GM18868 (cell line): Measurements from ENCODE around the gene ZC3H13.

Source experiments
- ATAC-seq: cut with Tn5 transposase; IDR thresholded peaks from one replicate; pipeline ENCODE4 v1.9.1; 2021; ENCODE audit warnings: mild to moderate bottlenecking, moderate library complexity; ENCODE audit not compliant: unreplicated experiment

The ZC3H13 gene

GRCh38 chr13:45949161-45949560 lies 103.4 kb downstream of the ZC3H13 start:
- no peak for ATAC-seq

DNA sequence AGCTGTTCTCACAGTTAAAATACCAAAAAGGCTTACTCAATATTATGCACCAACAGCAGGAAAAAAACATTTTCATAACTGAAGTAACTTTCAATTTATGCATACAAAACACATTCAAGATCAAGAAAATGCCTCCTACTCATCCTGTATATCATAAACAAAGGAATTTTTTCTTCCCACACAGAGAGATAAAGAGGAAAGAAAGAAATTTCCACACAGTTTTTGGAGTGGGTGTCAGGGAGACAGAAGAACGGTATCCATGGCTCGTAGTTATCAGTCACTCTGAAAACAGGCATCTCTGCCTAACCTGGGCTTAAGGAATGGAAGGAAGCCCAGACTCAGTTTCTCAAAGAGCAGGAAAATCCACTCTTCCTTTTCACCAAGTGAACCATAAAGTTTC lies 108.6 kb downstream of the ZC3H13 start:
- ATAC-seq = no peak

- no peak for ATAC-seq
Observed at GRCh38 chr13:45943120-45943519, 109.4 kb downstream of the ZC3H13 start.

DNA sequence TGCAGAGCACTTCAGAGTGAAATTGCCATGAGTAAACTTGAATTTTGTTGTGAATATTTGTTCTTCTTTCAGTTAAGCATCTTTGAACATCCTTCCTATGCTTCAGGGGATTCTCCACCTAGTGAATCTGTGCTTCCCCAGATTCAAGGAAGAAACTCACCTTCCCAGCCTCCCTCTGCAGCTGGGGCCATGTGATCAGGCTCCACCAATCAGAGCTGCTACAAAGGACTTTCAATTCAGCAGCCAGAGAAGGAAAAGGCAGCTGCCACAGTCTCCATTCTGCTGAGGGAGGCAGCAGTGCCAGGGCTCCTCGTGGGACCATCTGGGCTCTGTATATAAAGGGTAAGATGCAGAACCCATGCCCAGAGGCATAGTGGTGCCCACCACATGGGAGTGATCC lies 111.3 kb downstream of the ZC3H13 start:
- no peak for ATAC-seq

DNA sequence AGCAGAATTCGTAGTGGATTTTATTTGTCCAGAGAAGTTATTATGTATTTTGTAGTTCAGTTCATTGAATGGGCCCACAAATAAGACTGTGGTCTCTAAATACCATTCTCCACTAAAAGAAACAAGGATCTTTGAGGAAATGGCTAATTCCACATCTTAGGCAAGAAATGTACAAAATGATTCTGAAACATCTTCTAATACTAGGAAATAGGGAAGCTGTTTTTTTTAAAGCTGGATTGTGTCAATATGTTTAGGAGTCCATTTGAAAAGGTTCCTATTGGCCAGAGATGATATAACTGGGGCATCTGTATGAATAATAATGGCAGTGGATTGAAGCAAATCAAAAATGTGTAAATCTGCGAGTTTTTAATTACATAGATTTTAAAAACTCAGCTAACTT lies 112.5 kb downstream of the ZC3H13 start:
- no peak for ATAC-seq

GRCh38 chr13:45936621-45937020 lies 115.9 kb downstream of the ZC3H13 start:
- ATAC-seq = no peak

DNA sequence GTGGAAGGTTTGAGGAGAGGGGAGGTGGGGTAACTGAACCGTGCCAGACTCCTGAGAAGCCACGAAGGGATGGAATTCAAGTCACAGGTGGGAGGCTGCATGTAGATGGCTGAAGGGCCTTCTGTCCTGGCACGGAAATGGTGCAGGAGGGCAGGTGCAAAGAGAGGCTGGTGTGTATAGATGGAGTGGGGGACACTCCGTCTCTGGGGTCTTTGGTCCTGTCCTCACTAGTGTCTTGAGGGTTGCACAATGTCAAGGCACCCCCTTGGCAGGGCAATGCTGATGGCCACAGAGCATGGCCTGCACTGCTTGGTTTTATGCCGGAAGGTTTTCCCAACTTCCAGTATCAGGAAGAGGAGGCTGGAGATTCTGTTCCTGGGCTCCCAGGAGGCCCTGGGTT lies 118.3 kb downstream of the ZC3H13 start:
- ATAC-seq = no peak

DNA sequence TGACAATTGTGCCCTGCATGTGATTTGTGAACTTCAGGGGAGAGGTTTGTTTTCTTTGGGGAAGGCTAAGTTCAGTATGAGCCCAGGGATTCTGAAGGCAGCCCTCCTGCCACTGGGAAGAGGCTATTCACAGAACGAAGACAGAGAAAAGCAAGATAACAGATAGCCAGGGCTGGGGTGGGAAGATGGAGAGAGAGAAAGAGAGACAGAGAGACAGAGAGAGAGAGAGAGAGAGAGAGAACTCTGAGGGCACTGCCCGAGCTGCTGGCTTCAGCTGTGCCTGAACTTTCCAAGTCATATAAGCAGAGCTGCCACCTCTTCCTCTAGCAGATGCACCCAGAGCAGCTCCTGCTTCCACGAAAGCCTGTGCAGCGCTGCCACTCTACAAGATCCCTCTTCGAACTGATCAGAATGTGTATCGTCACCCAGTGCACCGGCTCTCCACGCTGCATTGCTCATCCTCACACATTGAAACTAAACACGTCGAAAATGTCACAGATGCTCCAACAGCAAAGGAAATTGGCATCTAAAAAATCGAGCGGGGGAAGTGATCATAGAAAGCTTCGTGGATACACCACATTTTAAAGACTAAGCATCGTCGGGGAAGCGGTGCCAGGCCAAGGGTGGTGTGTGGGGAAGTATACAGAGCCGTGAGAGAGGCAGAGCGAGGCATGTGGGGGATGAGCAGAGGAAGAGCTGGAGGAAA lies 119.2 kb downstream of the ZC3H13 start:
- ATAC-seq = no peak

DNA sequence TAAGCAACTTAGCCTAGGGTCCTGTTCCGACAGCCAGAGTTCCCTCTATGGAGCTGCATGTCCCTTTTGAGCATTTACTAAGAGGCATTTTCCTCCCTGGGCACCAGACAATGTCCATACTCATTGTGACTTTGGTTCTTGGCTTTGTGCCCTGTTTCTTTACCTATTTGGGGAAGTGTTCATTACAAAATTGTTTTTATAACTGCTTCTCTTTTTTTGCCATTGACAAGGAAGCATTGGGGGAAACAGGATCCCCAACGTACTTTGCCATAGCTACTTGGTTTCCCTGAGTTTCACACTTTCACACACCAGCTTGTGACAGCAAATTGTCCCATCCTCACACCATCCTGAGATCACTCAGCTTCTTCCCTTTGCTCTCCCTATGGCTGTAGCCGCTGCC lies 119.9 kb downstream of the ZC3H13 start:
- ATAC-seq = no peak

- ATAC-seq = no peak
Observed at GRCh38 chr13:45932172-45932571, 120.4 kb downstream of the ZC3H13 start.

- no peak for ATAC-seq
Observed at GRCh38 chr13:45931211-45931610, 121.3 kb downstream of the ZC3H13 start.

DNA sequence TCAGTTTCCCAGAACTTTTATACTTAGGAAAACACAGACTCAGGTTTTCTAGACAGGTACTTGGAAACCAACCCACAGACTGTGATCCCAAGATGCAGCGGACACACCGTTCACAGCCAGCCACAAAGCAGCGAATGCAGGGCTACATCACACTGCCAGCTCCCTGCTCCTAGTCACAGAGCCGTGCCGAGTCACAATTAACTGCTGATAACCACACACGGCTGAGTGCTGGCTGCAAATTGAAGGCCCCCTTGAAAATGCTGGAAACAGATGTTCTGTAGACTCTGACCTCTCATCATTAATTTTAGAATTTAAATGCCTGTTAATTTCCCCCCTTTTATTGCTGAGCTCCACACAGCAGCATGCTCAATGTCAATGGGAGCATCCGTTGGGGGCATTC lies 122.4 kb downstream of the ZC3H13 start:
- ATAC-seq = no peak

GRCh38 chr13:45928843-45929242 lies 123.7 kb downstream of the ZC3H13 start:
- no peak for ATAC-seq

- no peak for ATAC-seq
Observed at GRCh38 chr13:45928176-45928575, 124.4 kb downstream of the ZC3H13 start.

DNA sequence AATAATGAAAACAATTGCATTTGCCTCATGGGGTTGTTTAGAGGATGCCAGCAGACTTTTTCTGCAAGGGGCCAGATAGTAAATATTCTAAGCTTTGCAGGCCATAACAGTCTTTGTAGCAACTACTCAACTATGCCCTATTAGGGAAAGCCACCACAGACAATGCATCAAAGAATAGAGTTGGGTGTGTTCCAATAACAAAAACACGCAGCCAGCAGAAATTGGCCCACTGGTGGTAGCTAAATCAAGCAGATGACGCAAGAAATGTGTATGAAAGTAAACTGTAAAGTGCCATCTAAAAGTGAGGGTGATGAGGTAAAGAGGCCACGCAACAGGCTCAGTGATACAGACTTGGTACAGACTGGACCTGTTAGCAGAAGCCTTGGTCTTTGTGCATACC lies 125.8 kb downstream of the ZC3H13 start:
- no peak for ATAC-seq

DNA sequence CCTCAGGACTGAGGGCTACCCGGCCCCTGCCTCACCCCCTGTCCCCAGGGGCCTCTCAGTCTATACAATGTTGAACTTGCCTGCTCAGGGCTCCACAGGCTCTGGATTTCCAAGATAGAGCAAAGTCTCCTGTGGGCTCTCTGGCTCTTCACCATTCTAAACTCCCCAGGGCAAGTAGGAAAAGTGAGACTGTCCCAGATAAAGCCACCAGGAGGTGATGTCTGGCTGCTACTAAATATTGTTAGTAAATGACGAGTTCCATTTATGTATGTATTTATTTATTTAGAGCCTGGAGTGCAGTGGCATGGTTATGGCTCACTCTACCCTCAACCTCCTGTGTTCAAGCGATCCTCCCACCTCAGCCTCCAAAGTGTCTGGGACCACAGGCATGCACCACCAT lies 127.4 kb downstream of the ZC3H13 start:
- ATAC-seq = no peak

DNA sequence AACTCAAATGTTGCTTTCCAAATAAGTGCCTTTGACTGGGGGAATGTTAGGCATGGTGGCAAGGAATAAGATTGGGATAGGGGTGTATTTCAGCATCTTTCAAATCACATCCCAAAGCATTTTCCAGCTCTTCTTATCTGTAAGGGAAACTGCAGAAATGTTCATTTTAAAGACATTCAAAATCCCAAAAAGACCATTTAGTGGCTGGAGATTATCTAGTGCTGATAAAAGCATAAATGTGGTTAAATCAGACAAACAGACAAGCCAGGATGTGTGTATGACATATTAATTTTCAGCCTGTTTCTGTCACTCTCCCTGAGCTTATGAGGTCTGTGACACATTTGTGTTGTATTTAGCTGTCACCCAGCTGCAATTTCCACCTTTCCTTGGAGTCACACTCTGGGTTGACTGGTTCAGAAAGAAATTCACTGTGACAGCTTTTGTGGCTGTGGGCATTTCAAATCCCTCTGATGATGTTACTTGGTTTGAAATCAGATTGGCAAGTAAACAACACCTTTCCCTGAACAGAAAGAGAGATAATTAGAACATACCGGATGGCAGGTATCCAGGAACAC lies 131.3 kb downstream of the ZC3H13 start:
- no peak for ATAC-seq

- no peak for ATAC-seq
Observed at GRCh38 chr13:45918597-45918996, 133.9 kb downstream of the ZC3H13 start.

GRCh38 chr13:45917019-45917418 lies 135.5 kb downstream of the ZC3H13 start:
- ATAC-seq = no peak

GRCh38 chr13:45915686-45916439 lies 136.7 kb downstream of the ZC3H13 start:
- no peak for ATAC-seq

DNA sequence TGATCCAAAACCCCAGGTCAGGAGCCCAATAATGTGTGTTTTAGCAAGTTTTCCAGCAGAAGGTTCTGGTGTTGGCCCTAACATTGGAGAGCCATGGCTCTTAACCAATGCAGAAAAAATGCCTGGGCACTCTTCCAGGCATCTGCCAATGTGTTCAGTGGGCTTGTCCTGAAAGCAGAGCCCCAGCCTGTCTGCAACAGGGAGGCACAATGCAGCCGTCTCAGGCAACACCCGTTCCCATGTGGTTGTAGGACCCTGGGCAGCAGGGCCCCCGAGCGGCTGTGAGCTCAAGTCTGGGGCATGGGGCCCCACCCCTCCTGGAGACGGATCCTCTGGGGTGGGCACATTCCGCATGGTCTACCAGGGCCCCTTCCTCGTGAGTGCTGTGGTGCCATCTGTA lies 142.9 kb downstream of the ZC3H13 start:
- no peak for ATAC-seq

DNA sequence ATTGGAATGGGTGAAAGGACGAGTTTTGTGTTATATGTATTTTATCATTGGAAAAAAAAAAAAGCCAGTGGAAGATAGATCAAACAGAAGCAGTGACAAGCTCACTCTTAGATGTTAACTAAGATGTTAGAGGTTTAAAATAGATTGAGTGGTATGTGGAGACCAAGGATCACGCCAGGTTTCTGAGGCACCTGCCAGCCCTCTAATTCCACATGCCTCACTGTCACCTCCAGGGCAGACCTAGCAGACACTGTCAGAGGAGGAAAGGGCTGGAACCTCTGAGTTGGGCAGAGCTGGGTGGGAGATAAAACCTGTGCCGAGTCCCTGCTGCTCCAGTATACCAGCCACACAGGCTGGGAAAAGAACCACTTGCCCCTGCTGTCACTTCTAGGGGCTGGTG lies 143.5 kb downstream of the ZC3H13 start:
- ATAC-seq = no peak
